HTR-8/SVneo (cell line): ENCODE data around the gene TRAF3.
A peak's percentile ranks its signal among the peaks of the same experiment; 100 is the strongest.

Experiments used
- DNase-seq: peaks from one replicate; pipeline ENCODE4 v3.0.0; 2011; ENCODE audit warnings: low spot score, mixed read lengths; ENCODE audit not compliant: insufficient read length
- FAIRE-seq: peaks from 2 replicates; lab custom pipeline; 2011; peaks lifted over from hg19 to GRCh38; lab: Jason Lieb, UNC

TRAF3 gene

GRCh38 chr14:102774391-102775153, 2.7 kb upstream of the TRAF3 start:
- FAIRE-seq (peak; percentile 52), DNase-seq (peak; percentile 80)

GRCh38 chr14:102775855-102776760, 1.1 kb upstream of the TRAF3 start:
- no peak for DNase-seq
- no peak for FAIRE-seq

- DNase-seq (no peak), FAIRE-seq (no peak)
Observed at GRCh38 chr14:102777711-102778337, 575 bp downstream of the TRAF3 start.

- no peak for DNase-seq
- no peak for FAIRE-seq
Observed at GRCh38 chr14:102778338-102779083, 1.3 kb downstream of the TRAF3 start.

GRCh38 chr14:102779084-102779462, 1.8 kb downstream of the TRAF3 start:
- FAIRE-seq: no peak
- no peak for DNase-seq

- no peak for FAIRE-seq
- no peak for DNase-seq
Observed at GRCh38 chr14:102779574-102780315, 2.5 kb downstream of the TRAF3 start.

GRCh38 chr14:102781063-102781462, 3.8 kb downstream of the TRAF3 start:
- DNase-seq (no peak), FAIRE-seq (no peak)

- no peak for FAIRE-seq
Observed at GRCh38 chr14:102782974-102783373, 5.7 kb downstream of the TRAF3 start.

GRCh38 chr14:102784892-102785594, 7.8 kb downstream of the TRAF3 start:
- no peak for FAIRE-seq
- no peak for DNase-seq

More at GRCh38 chr14:102782974-102783373, 5.7 kb downstream of the TRAF3 start:
- DNase-seq: no peak

GRCh38 chr14:102785595-102785963, 8.3 kb downstream of the TRAF3 start:
- no peak for DNase-seq
- no peak for FAIRE-seq

- FAIRE-seq (no peak), DNase-seq (no peak)
Observed at GRCh38 chr14:102786768-102787167, 9.5 kb downstream of the TRAF3 start.

- DNase-seq (no peak), FAIRE-seq (no peak)
Observed at GRCh38 chr14:102789349-102789748, 12.1 kb downstream of the TRAF3 start.

- DNase-seq (no peak), FAIRE-seq (no peak)
Observed at GRCh38 chr14:102793531-102794328, 16.5 kb downstream of the TRAF3 start.

- FAIRE-seq (no peak), DNase-seq (peak; percentile 77)
Observed at GRCh38 chr14:102795060-102795925, 18.0 kb downstream of the TRAF3 start.

GRCh38 chr14:102796661-102797190, 19.5 kb downstream of the TRAF3 start:
- no peak for DNase-seq
- no peak for FAIRE-seq

GRCh38 chr14:102798926-102799325, 21.7 kb downstream of the TRAF3 start:
- no peak for DNase-seq
- no peak for FAIRE-seq
